Measurements from ENCODE around the gene ST3GAL4.

The ST3GAL4 gene

DNA sequence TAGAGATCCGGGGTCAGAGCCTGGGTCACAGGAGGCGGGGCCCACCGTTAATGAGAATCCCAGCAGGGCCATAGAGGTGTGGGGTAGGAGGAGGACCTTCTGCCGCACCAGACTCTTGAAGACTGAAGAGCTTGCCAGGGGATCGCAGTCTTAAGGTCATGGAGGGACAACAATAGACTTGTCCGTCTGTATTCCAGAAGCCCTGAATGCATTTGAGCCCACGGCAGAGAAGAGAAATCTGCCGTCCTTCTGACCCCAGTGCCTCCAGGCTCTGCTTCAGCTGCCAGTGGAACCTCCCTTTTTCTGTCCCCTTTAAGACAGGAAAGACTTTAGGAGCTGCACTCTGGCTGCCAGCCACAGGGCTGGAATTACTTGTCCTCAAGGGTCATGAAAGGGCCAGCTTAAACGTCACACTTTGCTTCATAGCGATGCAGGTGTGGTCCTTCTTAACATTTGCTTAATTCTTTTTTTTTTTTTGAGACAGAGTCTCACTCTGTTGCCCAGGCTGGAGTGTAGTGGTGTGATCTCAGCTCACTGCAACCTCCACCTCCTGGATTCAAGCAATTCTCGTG lies 15.5 kb upstream of the ST3GAL4 start:
- DNase-seq (ENCODE audit: low spot score), result no peak
- in situ Hi-C loops (cut with MboI; ENCODE audit: low sequenced_read_pairs, unreplicated experiment), result no loop called here

DNA sequence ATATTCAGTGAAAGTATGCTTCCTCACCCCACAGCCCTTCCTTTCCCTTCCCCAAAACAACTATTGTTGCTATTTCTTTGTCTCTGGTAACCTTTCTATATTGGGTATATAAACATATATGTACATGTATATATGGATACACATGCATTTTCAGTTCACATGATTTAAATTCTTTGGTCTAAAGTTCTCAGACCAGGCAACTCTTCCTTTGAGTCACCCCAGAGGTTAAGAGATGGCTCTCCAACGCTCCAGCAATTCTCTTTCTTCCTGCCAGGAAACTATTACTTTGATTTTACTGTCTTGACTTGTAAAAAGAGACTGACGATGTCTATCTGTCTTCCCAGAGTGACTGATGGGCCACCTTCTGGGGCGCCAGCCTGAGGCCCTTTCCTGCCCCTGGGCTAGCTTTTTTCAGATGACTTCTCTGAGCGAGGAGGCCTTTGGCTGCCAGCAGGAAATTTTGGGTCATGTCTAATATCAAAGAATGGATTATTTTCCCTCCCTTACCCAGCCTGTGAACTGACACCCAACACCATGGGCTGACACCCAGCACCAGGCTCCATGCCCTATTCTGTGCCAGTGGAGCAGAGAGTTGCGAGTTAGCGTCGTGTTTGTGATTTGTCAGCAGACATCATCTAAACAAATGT lies 14.4 kb upstream of the ST3GAL4 start:
- TF ChIP-seq, protein P1, sequence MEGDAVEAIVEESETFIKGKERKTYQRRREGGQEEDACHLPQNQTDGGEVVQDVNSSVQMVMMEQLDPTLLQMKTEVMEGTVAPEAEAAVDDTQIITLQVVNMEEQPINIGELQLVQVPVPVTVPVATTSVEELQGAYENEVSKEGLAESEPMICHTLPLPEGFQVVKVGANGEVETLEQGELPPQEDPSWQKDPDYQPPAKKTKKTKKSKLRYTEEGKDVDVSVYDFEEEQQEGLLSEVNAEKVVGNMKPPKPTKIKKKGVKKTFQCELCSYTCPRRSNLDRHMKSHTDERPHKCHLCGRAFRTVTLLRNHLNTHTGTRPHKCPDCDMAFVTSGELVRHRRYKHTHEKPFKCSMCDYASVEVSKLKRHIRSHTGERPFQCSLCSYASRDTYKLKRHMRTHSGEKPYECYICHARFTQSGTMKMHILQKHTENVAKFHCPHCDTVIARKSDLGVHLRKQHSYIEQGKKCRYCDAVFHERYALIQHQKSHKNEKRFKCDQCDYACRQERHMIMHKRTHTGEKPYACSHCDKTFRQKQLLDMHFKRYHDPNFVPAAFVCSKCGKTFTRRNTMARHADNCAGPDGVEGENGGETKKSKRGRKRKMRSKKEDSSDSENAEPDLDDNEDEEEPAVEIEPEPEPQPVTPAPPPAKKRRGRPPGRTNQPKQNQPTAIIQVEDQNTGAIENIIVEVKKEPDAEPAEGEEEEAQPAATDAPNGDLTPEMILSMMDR (IDR thresholded peaks at IDR 0.05; ENCODE audit: borderline replicate concordance, control extremely low read depth, extremely low read depth, insufficient read depth, missing control alignments), result no peak
- DNase-seq (ENCODE audit: low spot score), result no peak
- in situ Hi-C loops (cut with MboI; ENCODE audit: low sequenced_read_pairs, unreplicated experiment), result no loop called here

More for the DNA sequence above, 15.5 kb upstream of the ST3GAL4 start:
- TF ChIP-seq, protein P1 (IDR thresholded peaks at IDR 0.05; ENCODE audit: borderline replicate concordance, control extremely low read depth, extremely low read depth, insufficient read depth, missing control alignments), result no peak

DNA sequence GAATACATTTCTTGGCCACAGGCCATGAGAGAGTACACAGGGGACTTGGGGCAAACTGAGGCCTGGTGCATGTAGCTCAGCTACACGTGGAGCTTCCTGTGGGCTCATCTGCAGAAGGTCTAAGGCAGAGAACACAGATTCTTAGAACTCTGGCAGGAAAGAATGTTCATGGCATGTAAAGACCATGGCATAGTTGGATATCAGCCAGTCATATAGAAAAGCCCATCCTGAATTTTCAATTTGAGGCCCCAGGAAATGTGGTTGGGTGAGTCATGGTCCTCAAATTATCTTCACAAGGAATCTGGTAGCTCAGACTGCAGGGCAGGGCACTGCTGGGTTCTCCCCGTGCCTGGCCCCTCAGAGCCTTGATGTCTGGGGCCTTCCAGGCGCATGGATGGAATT lies 13.7 kb upstream of the ST3GAL4 start:
- in situ Hi-C loops (cut with MboI; ENCODE audit: low sequenced_read_pairs, unreplicated experiment), result no loop called here
- TF ChIP-seq, protein P1 (IDR thresholded peaks at IDR 0.05; ENCODE audit: borderline replicate concordance, control extremely low read depth, extremely low read depth, insufficient read depth, missing control alignments), result no peak
- DNase-seq (ENCODE audit: low spot score), result no peak

DNA sequence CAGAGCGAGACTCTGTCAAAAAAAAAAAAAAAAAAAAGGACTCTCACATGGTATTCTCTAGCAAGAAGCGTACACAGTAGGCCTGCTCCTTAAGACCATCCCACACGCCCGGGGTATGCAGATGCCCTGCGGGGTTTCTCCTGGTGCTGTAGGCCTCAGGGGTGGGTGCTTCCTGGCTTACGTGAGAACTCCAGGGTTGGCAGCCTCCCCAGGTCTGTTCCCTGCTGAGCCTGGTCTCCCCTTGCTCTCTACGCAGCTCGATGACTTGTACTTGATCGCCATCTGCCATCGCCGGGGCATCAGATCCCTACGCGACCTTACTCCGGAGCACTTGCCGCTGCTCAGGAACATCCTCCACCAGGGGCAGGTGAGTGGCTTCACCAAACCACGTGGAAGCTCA lies 12.4 kb upstream of the ST3GAL4 start:
- TF ChIP-seq, protein P1 (IDR thresholded peaks at IDR 0.05; ENCODE audit: borderline replicate concordance, control extremely low read depth, extremely low read depth, insufficient read depth, missing control alignments), result no peak
- in situ Hi-C loops (cut with MboI; ENCODE audit: low sequenced_read_pairs, unreplicated experiment), result no loop called here

DNA sequence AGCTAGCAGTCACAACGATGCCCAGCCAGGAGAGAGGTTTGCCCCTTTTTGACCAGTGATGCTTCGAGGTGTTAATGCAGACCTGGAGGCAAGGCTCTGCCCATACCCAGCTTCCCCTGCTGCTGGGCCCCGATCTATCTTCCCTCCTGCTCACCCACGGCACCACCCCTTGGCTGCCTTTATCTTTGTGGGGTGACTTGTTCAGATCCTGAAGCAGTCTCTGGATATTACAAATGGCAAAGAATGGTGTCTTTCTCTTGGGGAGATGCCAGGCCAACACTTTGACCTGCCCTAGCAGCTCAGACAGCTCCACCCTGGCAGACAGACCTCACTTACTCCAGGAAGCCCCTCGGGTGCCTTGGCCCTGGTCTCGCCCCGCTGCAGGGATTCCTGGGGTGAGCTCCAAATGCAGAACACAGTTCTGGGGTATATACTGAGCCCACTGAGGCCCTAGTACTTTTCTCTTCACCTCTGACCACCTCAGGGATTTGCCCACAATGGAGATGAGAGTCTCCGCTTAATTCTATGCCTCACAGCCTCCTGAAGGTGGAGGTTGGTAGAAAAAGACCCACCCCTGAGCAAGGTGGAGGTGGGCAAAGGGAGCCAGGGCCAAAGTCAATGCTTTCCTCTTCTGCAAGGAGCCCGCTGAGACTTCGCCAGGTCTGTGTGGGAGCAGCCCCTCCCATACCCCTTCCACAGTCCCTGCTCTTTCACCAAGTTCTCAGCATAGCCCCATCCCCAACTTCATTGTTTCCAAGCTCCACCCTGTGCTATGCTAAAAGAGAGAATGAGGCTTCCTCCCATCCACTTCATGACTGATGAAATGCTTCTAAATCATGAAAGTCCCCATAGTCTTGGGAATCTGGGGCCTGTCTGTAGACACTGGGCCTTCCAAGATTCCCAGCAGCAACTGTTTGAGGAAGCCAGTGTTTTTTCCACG lies 11.1 kb upstream of the ST3GAL4 start:
- in situ Hi-C loops (cut with MboI; ENCODE audit: low sequenced_read_pairs, unreplicated experiment), result no loop called here
- TF ChIP-seq, protein P1 (IDR thresholded peaks at IDR 0.05; ENCODE audit: borderline replicate concordance, control extremely low read depth, extremely low read depth, insufficient read depth, missing control alignments), result no peak
- no peak for DNase-seq (ENCODE audit: low spot score)

More for the DNA sequence above, 12.4 kb upstream of the ST3GAL4 start:
- no peak for DNase-seq (ENCODE audit: low spot score)

DNA sequence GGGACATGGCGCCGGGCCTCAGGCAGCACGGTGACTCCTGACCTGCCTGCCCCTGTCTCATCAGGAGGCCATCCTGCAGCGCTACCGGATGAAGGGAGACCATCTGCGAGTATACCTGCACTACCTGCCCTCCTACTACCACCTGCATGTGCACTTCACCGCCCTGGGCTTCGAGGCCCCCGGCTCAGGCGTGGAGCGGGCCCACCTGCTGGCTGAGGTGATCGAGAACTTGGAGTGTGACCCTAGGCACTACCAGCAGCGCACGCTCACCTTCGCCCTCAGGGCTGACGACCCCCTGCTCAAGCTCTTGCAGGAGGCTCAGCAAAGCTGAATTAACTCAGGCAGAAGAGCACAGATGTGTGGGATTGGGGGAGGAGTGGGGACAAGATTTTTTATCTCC lies 10.2 kb upstream of the ST3GAL4 start:
- DNase-seq (ENCODE audit: low spot score), result no peak
- in situ Hi-C loops (cut with MboI; ENCODE audit: low sequenced_read_pairs, unreplicated experiment), result no loop called here
- TF ChIP-seq, protein P1 (IDR thresholded peaks at IDR 0.05; ENCODE audit: borderline replicate concordance, control extremely low read depth, extremely low read depth, insufficient read depth, missing control alignments), result no peak
